SW480 (cell line): ENCODE results near the gene HELZ.
"Not testable (repeated sequence)": the region's sequence is repeated elsewhere in the genome, so short reads cannot be mapped to it uniquely, and the experiment has no call there.

Experiments
- DNase-seq: peaks from one replicate; pipeline ENCODE4 v3.0.0-alpha.2; 2016; ENCODE audit warnings: low spot score

Gene HELZ

GRCh38 chr17:67265436-67266019 is 20.5 kb upstream of the HELZ start:
- DNase-seq = no peak

GRCh38 chr17:67262435-67263117 is 17.6 kb upstream of the HELZ start:
- no peak for DNase-seq

GRCh38 chr17:67260170-67260987 is 15.4 kb upstream of the HELZ start:
- DNase-seq = no peak

GRCh38 chr17:67258821-67259468 is 13.9 kb upstream of the HELZ start:
- DNase-seq = no peak

- DNase-seq = no peak
Observed at GRCh38 chr17:67256075-67256732, 11.2 kb upstream of the HELZ start.

- DNase-seq = no peak
Observed at GRCh38 chr17:67253384-67253783, 8.4 kb upstream of the HELZ start.

GRCh38 chr17:67251586-67251985 is 6.6 kb upstream of the HELZ start:
- not testable (repeated sequence) for DNase-seq

GRCh38 chr17:67248291-67248690 is 3.3 kb upstream of the HELZ start:
- DNase-seq = no peak

GRCh38 chr17:67247416-67247900 is 2.5 kb upstream of the HELZ start:
- DNase-seq = no peak

- peak; percentile 84 for DNase-seq
Observed at GRCh38 chr17:67246653-67247415, 1.8 kb upstream of the HELZ start.

- DNase-seq = peak; percentile 44
Observed at GRCh38 chr17:67246403-67246652, 1.3 kb upstream of the HELZ start.

GRCh38 chr17:67245694-67246402 is 852 bp upstream of the HELZ start:
- peak; percentile 14 for DNase-seq

GRCh38 chr17:67244431-67245072 is 444 bp downstream of the HELZ start:
- DNase-seq = peak; percentile 17

GRCh38 chr17:67243284-67243683 is 1.7 kb downstream of the HELZ start:
- DNase-seq = no peak

- no peak for DNase-seq
Observed at GRCh38 chr17:67241719-67242341, 3.2 kb downstream of the HELZ start.

GRCh38 chr17:67239597-67239996 is 5.4 kb downstream of the HELZ start:
- no peak for DNase-seq

GRCh38 chr17:67238991-67239390 is 6.0 kb downstream of the HELZ start:
- DNase-seq = no peak

GRCh38 chr17:67232441-67232840 is 12.6 kb downstream of the HELZ start:
- no peak for DNase-seq

- DNase-seq = no peak
Observed at GRCh38 chr17:67229109-67229955, 15.7 kb downstream of the HELZ start.
